Measurements from ENCODE around the gene PHYHD1.

Gene PHYHD1

DNA sequence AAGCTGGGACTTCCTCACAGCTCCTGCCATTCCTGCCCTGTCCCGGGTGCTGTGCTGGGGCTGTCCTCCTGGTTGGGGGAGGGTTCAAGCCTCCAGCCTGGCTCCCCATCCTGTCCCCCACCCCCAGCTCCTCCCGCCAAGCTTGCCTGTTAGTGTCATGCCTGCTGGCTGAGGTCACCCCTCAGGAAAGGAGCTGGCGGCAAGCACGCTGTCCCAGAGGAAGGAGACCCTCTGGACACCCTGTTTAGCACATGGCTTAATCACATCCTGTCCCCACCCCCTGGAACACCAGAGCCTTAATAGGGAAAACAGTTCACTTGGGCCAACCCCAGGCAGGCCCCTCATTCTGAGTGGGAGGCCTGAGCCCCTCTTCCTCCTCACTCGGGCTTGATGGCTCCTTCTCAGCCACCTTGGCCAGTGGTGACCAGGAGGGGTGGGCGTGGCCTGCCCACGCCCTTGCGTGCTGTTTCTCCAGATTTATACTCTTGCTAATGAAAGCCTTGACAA is 9.2 kb upstream of the PHYHD1 start:
- no peak overlapping the region for H3K27ac ChIP-seq (ENCODE audit: low read length)
- DNase-seq (ENCODE audit: low read depth, low spot score), result no peak
- H3K4me3 ChIP-seq (ENCODE audit: low read length), result no peak overlapping the region
- H3K4me1 ChIP-seq (ENCODE audit: control insufficient read depth, insufficient read depth, low read length), result peaks cover 9% of the 10 kb centered on the region
- no peaks in the 10 kb centered on the region for H3K27me3 ChIP-seq (ENCODE audit: control insufficient read depth, insufficient read depth, low read length)
- peaks cover 37% of the 10 kb centered on the region for H3K36me3 ChIP-seq (ENCODE audit: control insufficient read depth, insufficient read depth, low read length)
- H3K9me3 ChIP-seq (ENCODE audit: control insufficient read depth, insufficient read depth, low read length), result no peaks in the 10 kb centered on the region
- WGBS (ENCODE audit: insufficient coverage, insufficient read length), result no CpG with 5 or more reads among the region's 8 CpGs

- Histone ChIP-seq H3K36me3 (ENCODE audit: control insufficient read depth, insufficient read depth, low read length) (peaks cover 39% of the 10 kb centered on the region), H3K27me3 (ENCODE audit: control insufficient read depth, insufficient read depth, low read length) (no peaks in the 10 kb centered on the region), H3K4me1 (ENCODE audit: control insufficient read depth, insufficient read depth, low read length) (peaks cover 9% of the 10 kb centered on the region), H3K4me3 (ENCODE audit: low read length) (no peak overlapping the region), H3K9me3 (ENCODE audit: control insufficient read depth, insufficient read depth, low read length) (no peaks in the 10 kb centered on the region), H3K27ac (ENCODE audit: low read length) (no peak overlapping the region)
- no CpG with 5 or more reads among the region's 15 CpGs for WGBS (ENCODE audit: insufficient coverage, insufficient read length)
- no peak for DNase-seq (ENCODE audit: low read depth, low spot score)
Observed at GRCh38 chr9:128912270-128912853, 8.4 kb upstream of the PHYHD1 start.

GRCh38 chr9:128913048-128913900 is 7.5 kb upstream of the PHYHD1 start:
- no peak overlapping the region for H3K4me3 ChIP-seq (ENCODE audit: low read length)
- no peaks in the 10 kb centered on the region for H3K27me3 ChIP-seq (ENCODE audit: control insufficient read depth, insufficient read depth, low read length)
- no peak for DNase-seq (ENCODE audit: low read depth, low spot score)
- no peak overlapping the region for H3K27ac ChIP-seq (ENCODE audit: low read length)
- H3K9me3 ChIP-seq (ENCODE audit: control insufficient read depth, insufficient read depth, low read length), result no peaks in the 10 kb centered on the region
- WGBS (ENCODE audit: insufficient coverage, insufficient read length), result no CpG with 5 or more reads among the region's 15 CpGs
- peaks cover 9% of the 10 kb centered on the region for H3K4me1 ChIP-seq (ENCODE audit: control insufficient read depth, insufficient read depth, low read length)
- H3K36me3 ChIP-seq (ENCODE audit: control insufficient read depth, insufficient read depth, low read length), result peaks cover 38% of the 10 kb centered on the region

GRCh38 chr9:128913995-128914772 is 6.6 kb upstream of the PHYHD1 start:
- Histone ChIP-seq H3K27me3 (ENCODE audit: control insufficient read depth, insufficient read depth, low read length) (no peaks in the 10 kb centered on the region), H3K9me3 (ENCODE audit: control insufficient read depth, insufficient read depth, low read length) (no peaks in the 10 kb centered on the region), H3K27ac (ENCODE audit: low read length) (no peak overlapping the region), H3K4me3 (ENCODE audit: low read length) (no peak overlapping the region), H3K4me1 (ENCODE audit: control insufficient read depth, insufficient read depth, low read length) (peaks cover 9% of the 10 kb centered on the region), H3K36me3 (ENCODE audit: control insufficient read depth, insufficient read depth, low read length) (peaks cover 29% of the 10 kb centered on the region)
- WGBS (ENCODE audit: insufficient coverage, insufficient read length), result no CpG with 5 or more reads among the region's 23 CpGs
- no peak for DNase-seq (ENCODE audit: low read depth, low spot score)

DNA sequence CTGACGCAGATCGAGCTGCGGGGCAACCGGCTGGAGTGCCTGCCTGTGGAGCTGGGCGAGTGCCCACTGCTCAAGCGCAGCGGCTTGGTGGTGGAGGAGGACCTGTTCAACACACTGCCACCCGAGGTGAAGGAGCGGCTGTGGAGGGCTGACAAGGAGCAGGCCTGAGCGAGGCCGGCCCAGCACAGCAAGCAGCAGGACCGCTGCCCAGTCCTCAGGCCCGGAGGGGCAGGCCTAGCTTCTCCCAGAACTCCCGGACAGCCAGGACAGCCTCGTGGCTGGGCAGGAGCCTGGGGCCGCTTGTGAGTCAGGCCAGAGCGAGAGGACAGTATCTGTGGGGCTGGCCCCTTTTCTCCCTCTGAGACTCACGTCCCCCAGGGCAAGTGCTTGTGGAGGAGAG is 4.6 kb upstream of the PHYHD1 start:
- H3K9me3 ChIP-seq (ENCODE audit: control insufficient read depth, insufficient read depth, low read length), result no peaks in the 10 kb centered on the region
- peaks cover 7% of the 10 kb centered on the region for H3K4me1 ChIP-seq (ENCODE audit: control insufficient read depth, insufficient read depth, low read length)
- no peak overlapping the region for H3K4me3 ChIP-seq (ENCODE audit: low read length)
- H3K27ac ChIP-seq (ENCODE audit: low read length), result no peak overlapping the region
- no peak for DNase-seq (ENCODE audit: low read depth, low spot score)
- H3K27me3 ChIP-seq (ENCODE audit: control insufficient read depth, insufficient read depth, low read length), result no peaks in the 10 kb centered on the region
- peaks cover 22% of the 10 kb centered on the region for H3K36me3 ChIP-seq (ENCODE audit: control insufficient read depth, insufficient read depth, low read length)
- no CpG with 5 or more reads among the region's 18 CpGs for WGBS (ENCODE audit: insufficient coverage, insufficient read length)

DNA sequence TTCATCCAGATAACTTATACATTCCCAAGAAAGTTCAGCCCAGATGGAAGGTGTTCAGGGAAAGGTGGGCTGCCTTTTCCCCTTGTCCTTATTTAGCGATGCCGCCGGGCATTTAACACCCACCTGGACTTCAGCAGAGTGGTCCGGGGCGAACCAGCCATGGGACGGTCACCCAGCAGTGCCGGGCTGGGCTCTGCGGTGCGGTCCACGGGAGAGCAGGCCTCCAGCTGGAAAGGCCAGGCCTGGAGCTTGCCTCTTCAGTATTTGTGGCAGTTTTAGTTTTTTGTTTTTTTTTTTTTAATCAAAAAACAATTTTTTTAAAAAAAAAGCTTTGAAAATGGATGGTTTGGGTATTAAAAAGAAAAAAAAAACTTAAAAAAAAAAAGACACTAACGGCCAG is 4.0 kb upstream of the PHYHD1 start:
- no peak for DNase-seq (ENCODE audit: low read depth, low spot score)
- WGBS (ENCODE audit: insufficient coverage, insufficient read length), result no CpG with 5 or more reads among the region's 11 CpGs
- H3K4me1 ChIP-seq (ENCODE audit: control insufficient read depth, insufficient read depth, low read length), result peaks cover 6% of the 10 kb centered on the region
- no peak overlapping the region for H3K27ac ChIP-seq (ENCODE audit: low read length)
- no peak overlapping the region for H3K4me3 ChIP-seq (ENCODE audit: low read length)
- H3K36me3 ChIP-seq (ENCODE audit: control insufficient read depth, insufficient read depth, low read length), result peaks cover 22% of the 10 kb centered on the region
- H3K9me3 ChIP-seq (ENCODE audit: control insufficient read depth, insufficient read depth, low read length), result no peaks in the 10 kb centered on the region
- no peaks in the 10 kb centered on the region for H3K27me3 ChIP-seq (ENCODE audit: control insufficient read depth, insufficient read depth, low read length)

DNA sequence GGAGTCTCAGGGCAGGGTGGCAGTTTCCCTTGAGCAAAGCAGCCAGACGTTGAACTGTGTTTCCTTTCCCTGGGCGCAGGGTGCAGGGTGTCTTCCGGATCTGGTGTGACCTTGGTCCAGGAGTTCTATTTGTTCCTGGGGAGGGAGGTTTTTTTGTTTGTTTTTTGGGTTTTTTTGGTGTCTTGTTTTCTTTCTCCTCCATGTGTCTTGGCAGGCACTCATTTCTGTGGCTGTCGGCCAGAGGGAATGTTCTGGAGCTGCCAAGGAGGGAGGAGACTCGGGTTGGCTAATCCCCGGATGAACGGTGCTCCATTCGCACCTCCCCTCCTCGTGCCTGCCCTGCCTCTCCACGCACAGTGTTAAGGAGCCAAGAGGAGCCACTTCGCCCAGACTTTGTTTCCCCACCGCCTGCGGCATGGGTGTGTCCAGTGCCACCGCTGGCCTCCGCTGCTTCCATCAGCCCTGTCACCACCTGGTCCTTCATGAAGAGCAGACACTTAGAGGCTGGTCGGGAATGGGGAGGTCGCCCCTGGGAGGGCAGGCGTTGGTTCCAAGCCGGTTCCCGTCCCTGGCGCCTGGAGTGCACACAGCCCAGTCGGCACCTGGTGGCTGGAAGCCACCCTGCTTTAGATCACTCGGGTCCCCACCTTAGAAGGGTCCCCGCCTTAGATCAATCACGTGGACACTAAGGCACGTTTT is 3.5 kb upstream of the PHYHD1 start:
- peaks cover 22% of the 10 kb centered on the region for H3K36me3 ChIP-seq (ENCODE audit: control insufficient read depth, insufficient read depth, low read length)
- no peak overlapping the region for H3K4me3 ChIP-seq (ENCODE audit: low read length)
- no peak for DNase-seq (ENCODE audit: low read depth, low spot score)
- H3K27me3 ChIP-seq (ENCODE audit: control insufficient read depth, insufficient read depth, low read length), result no peaks in the 10 kb centered on the region
- H3K27ac ChIP-seq (ENCODE audit: low read length), result no peak overlapping the region
- H3K4me1 ChIP-seq (ENCODE audit: control insufficient read depth, insufficient read depth, low read length), result peaks cover 3% of the 10 kb centered on the region
- no CpG with 5 or more reads among the region's 26 CpGs for WGBS (ENCODE audit: insufficient coverage, insufficient read length)
- H3K9me3 ChIP-seq (ENCODE audit: control insufficient read depth, insufficient read depth, low read length), result no peaks in the 10 kb centered on the region

DNA sequence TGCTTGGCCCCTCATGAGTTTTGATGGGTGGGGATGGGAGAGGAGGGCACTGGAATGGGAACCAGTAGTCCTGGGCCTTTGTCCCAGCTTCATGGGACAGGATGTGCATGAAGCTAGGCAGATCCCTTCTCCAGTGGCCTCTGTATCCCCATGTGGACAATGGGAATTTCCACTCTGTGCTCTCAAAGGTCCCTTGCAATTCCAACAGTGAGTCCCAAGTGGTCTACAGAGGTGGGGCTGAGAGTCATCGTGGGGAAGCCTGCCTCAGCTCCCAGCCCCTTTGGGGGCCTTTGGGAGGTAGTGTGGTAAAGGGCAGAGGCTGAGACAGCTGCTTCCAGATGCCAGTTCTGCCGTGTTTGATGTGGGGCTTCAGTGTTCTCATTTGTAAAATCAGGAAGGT is 1.9 kb upstream of the PHYHD1 start:
- peaks cover 22% of the 10 kb centered on the region for H3K36me3 ChIP-seq (ENCODE audit: control insufficient read depth, insufficient read depth, low read length)
- no peak overlapping the region for H3K27ac ChIP-seq (ENCODE audit: low read length)
- no peaks in the 10 kb centered on the region for H3K9me3 ChIP-seq (ENCODE audit: control insufficient read depth, insufficient read depth, low read length)
- H3K4me3 ChIP-seq (ENCODE audit: low read length), result no peak overlapping the region
- no peaks in the 10 kb centered on the region for H3K27me3 ChIP-seq (ENCODE audit: control insufficient read depth, insufficient read depth, low read length)
- no CpG with 5 or more reads among the region's 2 CpGs for WGBS (ENCODE audit: insufficient coverage, insufficient read length)
- peaks cover 1% of the 10 kb centered on the region; the same call in 1 of the 2 replicates for H3K4me1 ChIP-seq (ENCODE audit: control insufficient read depth, insufficient read depth, low read length)
- no peak for DNase-seq (ENCODE audit: low read depth, low spot score)

GRCh38 chr9:128919402-128920089 is 1.2 kb upstream of the PHYHD1 start:
- no peaks in the 10 kb centered on the region for H3K27me3 ChIP-seq (ENCODE audit: control insufficient read depth, insufficient read depth, low read length)
- WGBS (ENCODE audit: insufficient coverage, insufficient read length), result no CpG with 5 or more reads among the region's 14 CpGs
- H3K36me3 ChIP-seq (ENCODE audit: control insufficient read depth, insufficient read depth, low read length), result peaks cover 22% of the 10 kb centered on the region
- no peaks in the 10 kb centered on the region for H3K9me3 ChIP-seq (ENCODE audit: control insufficient read depth, insufficient read depth, low read length)
- H3K4me1 ChIP-seq (ENCODE audit: control insufficient read depth, insufficient read depth, low read length), result peaks cover 1% of the 10 kb centered on the region; the same call in 1 of the 2 replicates
- no peak overlapping the region for H3K4me3 ChIP-seq (ENCODE audit: low read length)
- no peak overlapping the region for H3K27ac ChIP-seq (ENCODE audit: low read length)
- DNase-seq (ENCODE audit: low read depth, low spot score), result no peak

Measured in iPS DF 6.9 (cell line).